ENCODE results near the gene SLFN12L. TPM values are rescaled to one million over a fixed set of nuclear protein-coding genes. Genes with fewer than 3 reads are reported as not detected.
"Not testable (repeated sequence)": the region's sequence is repeated elsewhere in the genome, so short reads cannot be mapped to it uniquely, and the experiment has no call there.

The SLFN12L gene
- total RNA-seq, 2 donors from 2014 or later = not detected

DNA sequence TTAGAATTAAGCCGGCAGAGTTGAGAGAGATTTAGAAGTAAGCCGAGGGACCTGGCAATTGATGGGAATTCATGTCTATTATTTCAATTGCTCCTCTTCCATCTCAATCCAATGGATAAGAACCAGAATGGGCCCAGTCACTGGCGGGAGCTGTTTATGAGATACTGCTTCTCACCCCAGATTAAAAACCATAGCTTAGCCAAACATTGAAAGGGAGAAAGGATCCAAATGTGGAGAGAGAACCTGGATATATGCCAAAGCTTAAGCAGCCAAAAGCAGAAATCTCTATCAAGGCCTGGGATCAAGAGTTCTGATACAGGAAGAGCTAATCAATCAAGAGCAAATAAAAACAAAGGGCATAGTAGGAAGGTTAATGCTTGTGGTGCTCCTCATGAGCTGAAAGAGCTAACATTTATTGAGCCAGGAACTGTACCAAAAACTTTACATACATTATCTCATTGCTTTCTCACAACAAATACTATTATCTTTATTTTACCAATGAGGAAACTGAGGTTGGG lies 2.8 kb downstream of the SLFN12L start:
- Histone ChIP-seq H3K27ac (ENCODE audit: low read depth, low read length) (no peak overlapping the region), H3K4me3 (ENCODE audit: low read length) (no peak overlapping the region), H3K36me3 (ENCODE audit: control insufficient read depth, insufficient read depth, low read length) (no peaks in the 10 kb centered on the region), H3K9ac (ENCODE audit: extremely low read depth, low read length, poor library complexity, severe bottlenecking) (no peak overlapping the region), H3K4me1 (ENCODE audit: control insufficient read depth, insufficient read depth, low read length) (no peaks in the 10 kb centered on the region), H3K27me3 (ENCODE audit: control insufficient read depth, insufficient read depth, low read length, poor library complexity, severe bottlenecking) (no peaks in the 10 kb centered on the region), H3K9me3 (ENCODE audit: control insufficient read depth, low read length) (no peaks in the 10 kb centered on the region)
- H3K9me3 Mint-ChIP-seq = no peaks in the 10 kb centered on the region
- no peaks in the 10 kb centered on the region for H3K36me3 Mint-ChIP-seq (ENCODE audit: low read depth)
- DNase-seq = no peak
- no peaks in the 10 kb centered on the region for H3K4me1 Mint-ChIP-seq
- H3K27ac Mint-ChIP-seq = no peak overlapping the region
- H3K27me3 Mint-ChIP-seq (ENCODE audit: insufficient read depth) = no peaks in the 10 kb centered on the region
- TF ChIP-seq, protein P1, sequence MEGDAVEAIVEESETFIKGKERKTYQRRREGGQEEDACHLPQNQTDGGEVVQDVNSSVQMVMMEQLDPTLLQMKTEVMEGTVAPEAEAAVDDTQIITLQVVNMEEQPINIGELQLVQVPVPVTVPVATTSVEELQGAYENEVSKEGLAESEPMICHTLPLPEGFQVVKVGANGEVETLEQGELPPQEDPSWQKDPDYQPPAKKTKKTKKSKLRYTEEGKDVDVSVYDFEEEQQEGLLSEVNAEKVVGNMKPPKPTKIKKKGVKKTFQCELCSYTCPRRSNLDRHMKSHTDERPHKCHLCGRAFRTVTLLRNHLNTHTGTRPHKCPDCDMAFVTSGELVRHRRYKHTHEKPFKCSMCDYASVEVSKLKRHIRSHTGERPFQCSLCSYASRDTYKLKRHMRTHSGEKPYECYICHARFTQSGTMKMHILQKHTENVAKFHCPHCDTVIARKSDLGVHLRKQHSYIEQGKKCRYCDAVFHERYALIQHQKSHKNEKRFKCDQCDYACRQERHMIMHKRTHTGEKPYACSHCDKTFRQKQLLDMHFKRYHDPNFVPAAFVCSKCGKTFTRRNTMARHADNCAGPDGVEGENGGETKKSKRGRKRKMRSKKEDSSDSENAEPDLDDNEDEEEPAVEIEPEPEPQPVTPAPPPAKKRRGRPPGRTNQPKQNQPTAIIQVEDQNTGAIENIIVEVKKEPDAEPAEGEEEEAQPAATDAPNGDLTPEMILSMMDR (conservative IDR thresholded peaks at IDR 0.05) = no peak
- WGBS, 2 experiments (ENCODE audit: insufficient coverage in 1 of 2, insufficient read length in 1 of 2) = 90 to 100% methylated on average over 2 to 3 of the region's 3 CpGs
- no peak overlapping the region for H3K4me3 Mint-ChIP-seq

DNA sequence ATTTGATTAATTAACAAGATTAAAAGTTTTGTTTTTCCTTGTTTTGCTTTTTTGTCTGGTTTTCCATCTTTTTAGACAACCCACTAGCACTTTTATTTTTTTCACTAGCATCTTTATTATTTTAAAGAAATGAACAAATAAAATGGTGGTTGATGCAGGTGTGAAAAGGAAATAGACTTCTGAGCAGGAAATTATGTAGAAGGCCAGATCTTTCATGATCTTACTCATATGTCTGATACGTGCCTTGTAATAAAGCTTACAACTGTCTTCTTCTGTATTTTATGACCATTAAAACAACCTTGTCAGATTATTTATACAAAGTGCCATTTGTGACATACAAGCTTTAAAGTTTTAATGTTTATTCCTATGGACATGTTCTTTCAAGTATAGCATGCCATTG lies 6.3 kb downstream of the SLFN12L start:
- H3K9me3 ChIP-seq (ENCODE audit: control insufficient read depth, low read length) = no peaks in the 10 kb centered on the region
- 92 to 100% methylated on average over 1 of the region's 1 CpG for WGBS, 2 experiments (ENCODE audit: insufficient coverage in 1 of 2, insufficient read length in 1 of 2)
- no peaks in the 10 kb centered on the region for H3K27me3 ChIP-seq (ENCODE audit: control insufficient read depth, insufficient read depth, low read length, poor library complexity, severe bottlenecking)
- H3K36me3 ChIP-seq (ENCODE audit: control insufficient read depth, insufficient read depth, low read length) = no peaks in the 10 kb centered on the region
- H3K27ac ChIP-seq (ENCODE audit: low read depth, low read length) = no peak overlapping the region
- no peak overlapping the region for H3K4me3 ChIP-seq (ENCODE audit: low read length)
- Mint-ChIP-seq H3K4me1 (no peaks in the 10 kb centered on the region), H3K27me3 (ENCODE audit: insufficient read depth) (peaks cover 13% of the 10 kb centered on the region), H3K27ac (no peak overlapping the region), H3K36me3 (ENCODE audit: low read depth) (no peaks in the 10 kb centered on the region), H3K4me3 (no peak overlapping the region), H3K9me3 (peaks cover 7% of the 10 kb centered on the region)
- no peak for DNase-seq
- H3K4me1 ChIP-seq (ENCODE audit: control insufficient read depth, insufficient read depth, low read length) = no peaks in the 10 kb centered on the region
- TF ChIP-seq, protein P1 (conservative IDR thresholded peaks at IDR 0.05) = no peak
- no peak overlapping the region for H3K9ac ChIP-seq (ENCODE audit: extremely low read depth, low read length, poor library complexity, severe bottlenecking)

DNA sequence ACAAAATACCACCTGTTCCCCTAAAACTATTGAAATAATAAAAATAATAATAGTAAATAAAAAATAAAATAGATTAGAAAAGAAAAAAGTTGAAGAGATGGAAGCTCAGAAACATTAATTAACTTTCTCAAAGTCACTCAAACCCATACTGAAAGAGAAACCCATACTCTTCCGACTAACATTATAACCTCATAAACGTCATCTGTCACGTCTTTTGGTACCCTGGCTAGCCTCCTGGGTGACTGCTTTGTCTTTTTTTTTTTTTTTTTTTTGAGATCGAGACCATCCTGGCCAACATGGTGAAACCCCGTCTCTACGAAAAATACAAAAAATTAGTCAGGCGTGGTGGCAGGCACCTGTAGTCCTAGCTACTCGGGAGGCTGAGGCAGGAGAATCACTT lies 7.6 kb downstream of the SLFN12L start:
- Mint-ChIP-seq H3K4me3 (no peak overlapping the region), H3K27me3 (ENCODE audit: insufficient read depth) (peaks cover 22% of the 10 kb centered on the region), H3K9me3 (peaks cover 7% of the 10 kb centered on the region), H3K4me1 (no peaks in the 10 kb centered on the region), H3K36me3 (ENCODE audit: low read depth) (no peaks in the 10 kb centered on the region), H3K27ac (no peak overlapping the region)
- Histone ChIP-seq H3K27me3 (ENCODE audit: control insufficient read depth, insufficient read depth, low read length, poor library complexity, severe bottlenecking) (no peaks in the 10 kb centered on the region), H3K36me3 (ENCODE audit: control insufficient read depth, insufficient read depth, low read length) (no peaks in the 10 kb centered on the region), H3K9me3 (ENCODE audit: control insufficient read depth, low read length) (no peaks in the 10 kb centered on the region), H3K9ac (ENCODE audit: extremely low read depth, low read length, poor library complexity, severe bottlenecking) (no peak overlapping the region), H3K4me3 (ENCODE audit: low read length) (no peak overlapping the region), H3K27ac (ENCODE audit: low read depth, low read length) (no peak overlapping the region), H3K4me1 (ENCODE audit: control insufficient read depth, insufficient read depth, low read length) (no peaks in the 10 kb centered on the region)
- DNase-seq = no peak
- TF ChIP-seq, protein P1 (conservative IDR thresholded peaks at IDR 0.05) = no peak
- whole genome bisulfite sequencing, 2 experiments (ENCODE audit: insufficient coverage in 1 of 2, insufficient read length in 1 of 2) = 55 to 92% methylated on average over 2 to 8 of the region's 8 CpGs

DNA sequence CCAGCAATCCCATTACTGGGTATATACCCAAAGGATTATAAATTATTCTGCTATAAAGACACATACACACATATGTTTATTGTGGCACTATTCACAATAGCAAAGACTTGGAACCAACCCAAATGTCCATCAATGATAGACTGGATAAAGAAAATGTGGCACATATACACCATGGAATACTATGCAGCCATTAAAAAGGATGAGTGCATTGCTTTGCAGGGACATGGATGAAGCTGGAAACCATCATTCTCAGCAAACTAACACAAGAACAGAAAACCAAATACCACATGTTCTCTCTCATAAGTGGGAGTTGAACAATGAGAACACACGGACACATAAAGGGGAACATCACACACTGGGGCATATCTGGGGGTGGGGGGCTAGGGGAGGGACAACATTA lies 8.2 kb downstream of the SLFN12L start:
- H3K4me1 Mint-ChIP-seq; H3K4me1 ChIP-seq (ENCODE audit: control insufficient read depth, insufficient read depth, low read length); H3K27ac ChIP-seq (ENCODE audit: low read depth, low read length); H3K4me3 Mint-ChIP-seq; H3K27ac Mint-ChIP-seq; H3K4me3 ChIP-seq (ENCODE audit: low read length); H3K9me3 Mint-ChIP-seq; DNase-seq; H3K36me3 Mint-ChIP-seq (ENCODE audit: low read depth); H3K36me3 ChIP-seq (ENCODE audit: control insufficient read depth, insufficient read depth, low read length); H3K9ac ChIP-seq (ENCODE audit: extremely low read depth, low read length, poor library complexity, severe bottlenecking); H3K27me3 ChIP-seq (ENCODE audit: control insufficient read depth, insufficient read depth, low read length, poor library complexity, severe bottlenecking); H3K9me3 ChIP-seq (ENCODE audit: control insufficient read depth, low read length): not testable (repeated sequence)
- H3K27me3 Mint-ChIP-seq (ENCODE audit: insufficient read depth) = peaks cover 26% of the 10 kb centered on the region
- WGBS, 2 experiments (ENCODE audit: insufficient coverage in 1 of 2, insufficient read length in 1 of 2) = 91% methylated on average over 1 of the region's 1 CpG; no CpG with 5 or more reads in 1 of the 2 experiments
